ENCODE results near the gene CLSTN2.

CLSTN2 gene

DNA sequence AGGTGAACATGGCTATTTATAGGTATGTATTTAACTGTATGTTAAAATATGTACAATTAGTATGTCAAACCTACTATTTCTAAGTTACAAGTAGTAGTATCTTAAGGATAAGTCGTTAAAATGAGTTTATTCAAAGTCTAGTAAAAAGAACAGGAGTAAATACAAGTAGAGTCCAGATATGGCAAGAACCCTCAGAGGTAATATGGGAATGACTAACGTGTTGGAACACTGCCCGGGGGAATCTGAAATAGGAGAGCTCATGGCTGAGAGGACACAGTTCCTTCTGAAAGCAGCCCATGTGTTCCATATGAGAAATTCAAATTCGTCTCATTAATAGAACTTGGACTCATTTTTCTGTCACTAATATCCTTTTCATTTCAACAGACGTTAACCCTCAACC, 158.8 kb downstream of the CLSTN2 start:
- DNase-seq (ENCODE audit: low spot score), result no peak

DNA sequence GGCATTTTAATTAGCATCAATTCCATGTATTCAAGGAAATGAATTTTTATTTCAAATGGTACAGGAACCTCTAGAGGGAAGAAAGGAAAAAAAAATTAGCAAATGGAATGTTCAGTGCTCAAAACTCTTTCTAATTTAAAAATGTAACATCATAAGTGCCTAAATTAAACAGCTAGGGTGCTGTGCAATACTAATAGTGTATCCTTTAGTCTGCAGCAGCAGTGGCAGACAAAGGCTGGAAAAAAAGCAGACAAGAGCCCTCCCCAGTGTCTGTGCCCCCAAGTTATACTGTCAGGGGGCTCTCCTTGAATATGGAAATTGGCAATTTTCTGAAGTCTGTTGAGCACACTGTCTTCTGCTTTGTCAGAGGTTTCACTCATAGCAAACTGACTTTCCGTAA, 159.5 kb downstream of the CLSTN2 start:
- DNase-seq (ENCODE audit: low spot score), result no peak

DNA sequence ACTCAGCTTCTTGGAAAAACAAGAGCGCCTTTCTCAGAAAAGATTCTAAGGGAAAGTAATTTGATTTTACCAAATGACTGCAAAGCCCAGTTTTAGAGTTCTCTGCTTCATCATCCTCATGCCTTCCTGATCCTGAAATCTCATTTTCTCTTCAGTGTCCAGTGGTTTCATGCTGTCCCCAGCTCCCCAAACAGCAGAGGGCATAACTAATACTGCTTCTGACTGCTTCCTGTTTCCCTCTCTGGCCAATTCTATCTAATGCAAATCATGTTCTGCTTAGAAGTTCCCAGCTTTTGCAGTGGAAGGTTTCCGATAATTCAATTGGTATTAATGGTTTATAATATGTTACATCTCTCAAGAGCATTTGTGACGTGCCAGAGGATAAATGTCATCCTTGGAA, 161.1 kb downstream of the CLSTN2 start:
- no peak for DNase-seq (ENCODE audit: low spot score)

DNA sequence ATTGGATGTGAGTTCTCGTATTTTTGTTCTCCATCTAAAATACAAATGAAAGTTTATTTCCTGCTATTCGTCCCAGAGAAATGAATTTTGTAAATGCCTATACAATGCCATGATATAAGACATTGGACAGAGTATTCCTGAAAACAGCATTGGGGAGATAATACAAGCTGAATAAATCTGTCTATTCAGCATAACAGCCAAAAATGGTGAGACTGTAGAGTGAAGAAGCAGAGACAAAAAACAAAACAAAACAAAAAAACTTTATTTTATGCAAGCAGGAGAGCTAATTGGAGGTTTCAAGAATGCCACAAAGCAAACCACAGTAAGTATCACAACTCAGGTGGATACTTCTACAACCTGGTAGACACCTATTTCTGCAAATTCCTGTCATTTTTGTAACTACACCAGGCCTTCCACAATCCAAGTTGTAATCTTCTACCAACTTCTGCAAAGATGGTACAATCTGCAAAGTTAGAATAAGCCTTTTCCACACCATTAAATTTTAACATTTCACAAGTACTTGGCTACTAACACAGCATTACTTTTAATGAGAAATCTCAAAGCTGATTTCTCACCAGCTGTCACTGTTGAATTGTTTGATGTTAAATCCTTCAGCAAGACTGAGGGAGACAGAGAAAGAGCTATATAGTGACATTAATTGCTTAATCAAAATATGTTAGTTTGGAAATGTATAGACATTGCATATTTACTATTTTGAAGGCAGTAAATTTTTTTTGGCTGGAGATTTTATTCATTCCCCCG, 163.1 kb downstream of the CLSTN2 start:
- no peak for DNase-seq (ENCODE audit: low spot score)

DNA sequence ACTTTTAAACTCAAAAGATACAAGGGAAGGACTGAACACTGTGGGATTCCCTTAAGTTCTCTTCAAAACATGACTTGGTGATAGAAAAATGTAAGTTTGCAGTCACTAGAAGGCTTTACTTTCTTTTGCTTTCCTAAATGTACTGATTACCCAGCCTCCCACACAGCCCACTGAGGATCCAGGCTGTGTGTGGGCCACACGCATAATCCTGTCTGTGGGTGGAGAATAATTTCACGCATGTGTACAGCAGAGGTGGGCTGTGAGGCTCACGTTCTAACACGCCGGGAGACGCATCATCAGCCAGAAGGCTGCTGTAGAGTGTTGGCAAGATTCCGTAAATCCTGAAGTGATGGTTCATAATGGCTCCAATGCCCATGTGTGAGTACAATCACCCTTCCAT, 165.5 kb downstream of the CLSTN2 start:
- DNase-seq (ENCODE audit: low spot score), result no peak

DNA sequence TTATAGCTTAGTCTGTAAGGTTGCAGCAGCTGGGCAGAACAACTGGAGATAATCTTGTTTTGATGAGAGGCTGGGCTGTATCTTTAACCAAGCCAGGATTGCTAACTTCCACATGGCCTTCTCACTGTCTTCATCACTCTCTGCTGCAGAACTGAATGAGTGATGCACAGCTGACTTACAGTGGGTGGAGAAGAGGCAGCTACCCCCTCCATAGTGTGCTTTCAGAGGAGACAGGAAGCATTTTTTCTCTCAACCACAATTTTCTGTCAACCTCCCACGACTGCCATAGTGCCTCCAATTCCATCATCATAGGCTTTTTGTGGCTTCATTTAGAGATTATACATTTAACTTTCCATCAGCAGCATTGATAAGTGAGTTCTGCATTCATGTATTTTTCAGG, 168.2 kb downstream of the CLSTN2 start:
- DNase-seq (ENCODE audit: low spot score), result no peak

DNA sequence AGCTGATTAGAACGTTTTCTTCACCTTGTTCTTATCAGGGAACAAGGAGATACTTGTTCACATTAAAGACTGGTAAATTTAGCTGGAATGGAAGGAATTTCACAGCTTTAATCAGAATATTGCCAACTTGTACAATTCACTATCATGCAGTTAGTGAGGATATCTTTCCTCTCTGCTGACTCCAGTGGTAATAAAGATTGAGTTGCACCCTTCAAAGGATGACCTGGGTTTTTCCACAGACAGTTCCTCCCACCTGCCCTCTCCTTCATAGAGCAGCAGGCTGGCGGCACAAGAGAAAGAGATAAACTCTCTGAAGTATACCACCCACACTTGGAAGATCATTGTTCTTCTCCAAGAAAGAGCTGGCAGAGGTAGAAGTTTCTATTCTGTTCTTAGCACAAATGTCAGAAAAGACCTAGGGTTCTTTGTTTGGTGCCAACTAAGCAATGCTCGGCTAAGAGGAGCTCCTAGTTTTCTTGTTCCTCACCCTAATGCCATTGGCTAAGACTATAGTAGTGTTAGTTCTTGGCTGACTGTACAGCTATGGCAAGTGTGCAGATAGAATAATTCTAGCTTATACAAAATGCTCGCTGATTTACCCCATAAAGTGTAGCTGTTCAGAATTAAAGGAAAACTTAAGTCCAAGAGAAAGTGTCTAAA, 169.1 kb downstream of the CLSTN2 start:
- no peak for DNase-seq (ENCODE audit: low spot score)

DNA sequence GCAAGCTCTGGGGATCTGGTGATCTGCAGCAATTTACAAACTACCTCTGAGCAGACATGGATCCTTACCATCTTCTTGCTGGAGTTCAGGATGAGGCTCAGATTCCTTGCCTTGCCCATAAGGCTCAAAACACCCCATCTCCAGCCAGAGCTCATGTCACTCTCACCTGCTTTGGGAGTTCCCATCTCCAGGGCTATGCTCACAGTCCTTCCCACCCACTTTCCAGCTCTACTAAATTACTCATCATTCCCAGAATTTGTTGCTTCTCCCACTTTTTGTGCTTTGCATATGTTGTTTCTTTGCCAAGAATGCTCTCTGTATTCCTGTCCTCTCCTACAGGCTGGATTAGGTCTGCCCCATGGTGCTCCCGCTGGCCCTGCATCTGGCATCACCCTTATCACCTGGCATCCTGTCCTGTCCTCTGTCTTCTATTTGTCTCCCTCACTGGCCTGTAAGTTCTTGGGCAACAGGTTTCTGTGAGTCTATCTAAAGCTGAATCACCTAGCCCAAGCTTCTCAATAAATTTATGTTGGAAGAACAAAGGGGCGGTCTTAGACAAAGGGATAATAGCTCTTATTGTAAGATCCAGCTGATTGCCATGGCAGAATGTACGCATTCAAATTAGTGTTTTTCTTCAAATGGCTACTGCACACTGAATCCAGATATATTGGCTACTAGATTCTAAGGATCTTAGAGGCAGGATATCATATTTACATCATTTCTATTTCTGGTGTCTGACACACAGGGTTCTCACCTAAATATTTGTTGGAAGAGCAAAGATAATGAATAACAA, 179.2 kb downstream of the CLSTN2 start:
- no peak for DNase-seq (ENCODE audit: low spot score)

DNA sequence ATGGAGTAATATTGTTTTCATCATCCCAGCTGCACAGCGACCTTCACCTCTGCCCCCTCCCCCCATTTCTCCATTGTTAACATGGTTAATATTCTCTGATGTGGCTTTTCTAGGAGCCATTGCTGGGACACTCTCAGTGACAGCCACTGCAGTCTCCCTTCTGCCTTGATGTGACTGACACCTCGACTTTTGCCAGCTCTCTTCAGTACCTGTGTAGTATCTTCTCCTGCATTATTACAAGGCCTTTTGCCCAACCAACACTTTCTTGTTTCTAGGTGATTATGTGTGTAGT, 179.8 kb downstream of the CLSTN2 start:
- DNase-seq (ENCODE audit: low spot score), result no peak

DNA sequence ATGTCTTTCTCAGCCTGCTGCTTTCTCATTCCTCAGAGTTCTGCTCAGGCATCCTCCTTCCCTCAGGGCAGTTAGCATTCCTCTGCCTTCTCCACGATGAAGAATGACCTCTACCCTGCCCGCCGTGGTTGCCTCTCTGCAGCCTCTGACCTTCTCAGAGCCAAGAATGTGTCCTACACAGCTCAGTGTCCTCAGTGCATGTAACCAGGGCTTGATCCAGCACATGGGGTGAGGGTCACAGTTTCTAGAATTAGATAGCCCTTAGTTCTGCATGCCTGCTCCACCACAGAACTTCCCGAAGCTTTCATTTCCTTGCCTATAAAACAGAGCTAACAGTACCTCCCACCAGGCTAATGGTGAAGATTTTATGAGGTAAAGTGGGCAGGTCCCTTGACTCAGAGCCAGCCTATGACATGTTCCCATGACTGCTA, 182.1 kb downstream of the CLSTN2 start:
- no peak for DNase-seq (ENCODE audit: low spot score)

DNA sequence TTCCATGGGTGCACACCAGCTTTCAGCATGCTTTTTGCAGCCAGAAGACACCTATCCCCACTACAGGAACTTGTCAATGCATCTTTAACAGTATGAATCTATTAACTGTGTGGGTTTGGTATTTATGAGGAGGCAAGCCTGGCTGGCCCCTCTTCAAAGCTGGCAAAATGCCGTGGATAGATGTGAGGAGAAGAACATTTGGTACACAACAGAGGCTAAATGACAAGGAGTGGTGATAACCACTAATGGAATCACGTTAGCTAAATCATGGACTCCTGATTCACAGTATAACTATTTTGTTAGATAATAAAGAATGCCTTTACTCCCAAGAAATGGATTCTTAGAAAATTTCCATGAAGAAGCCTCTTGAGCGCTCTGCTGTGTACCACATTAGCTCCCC, 187.2 kb downstream of the CLSTN2 start:
- no peak for DNase-seq (ENCODE audit: low spot score)

DNA sequence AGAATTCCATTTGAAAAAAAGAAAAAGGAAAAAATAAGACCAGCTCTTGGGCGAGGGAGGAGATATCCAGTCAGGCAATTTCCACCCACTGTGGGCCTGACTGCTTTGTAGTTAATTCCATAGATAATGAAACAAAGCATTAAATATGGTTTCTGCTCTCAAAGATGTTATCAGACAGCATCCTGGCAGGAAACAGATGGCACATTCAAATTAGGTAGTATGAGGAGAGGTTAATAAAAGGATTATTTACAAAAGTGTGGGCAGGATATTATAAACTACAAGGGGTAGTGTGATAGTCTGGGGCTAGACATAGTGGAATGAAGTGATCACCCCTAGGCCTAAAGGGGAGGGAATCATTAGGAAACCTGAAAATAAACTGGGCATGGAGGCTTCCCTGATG, 193.2 kb downstream of the CLSTN2 start:
- DNase-seq (ENCODE audit: low spot score), result no peak

DNA sequence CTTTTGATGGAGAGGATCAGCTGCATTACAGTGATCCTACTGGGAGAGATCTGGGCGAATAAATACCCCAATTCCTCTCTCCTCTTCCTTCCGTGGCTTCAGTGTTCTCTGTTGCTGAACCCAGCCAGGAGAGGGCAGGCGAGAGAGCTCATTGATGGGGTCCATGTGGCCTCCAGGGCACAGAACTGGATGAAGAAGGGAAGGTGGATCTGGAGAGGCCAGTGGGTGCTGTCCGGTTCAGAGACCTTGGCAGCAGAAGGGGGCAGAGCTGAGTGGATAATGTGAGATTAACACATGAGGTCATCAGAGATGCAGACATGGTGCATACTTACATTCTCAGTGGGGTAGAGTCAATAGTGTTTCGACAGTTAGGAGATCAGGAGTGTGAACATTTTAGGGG, 193.6 kb downstream of the CLSTN2 start:
- peak; percentile 5 for DNase-seq (ENCODE audit: low spot score)

DNA sequence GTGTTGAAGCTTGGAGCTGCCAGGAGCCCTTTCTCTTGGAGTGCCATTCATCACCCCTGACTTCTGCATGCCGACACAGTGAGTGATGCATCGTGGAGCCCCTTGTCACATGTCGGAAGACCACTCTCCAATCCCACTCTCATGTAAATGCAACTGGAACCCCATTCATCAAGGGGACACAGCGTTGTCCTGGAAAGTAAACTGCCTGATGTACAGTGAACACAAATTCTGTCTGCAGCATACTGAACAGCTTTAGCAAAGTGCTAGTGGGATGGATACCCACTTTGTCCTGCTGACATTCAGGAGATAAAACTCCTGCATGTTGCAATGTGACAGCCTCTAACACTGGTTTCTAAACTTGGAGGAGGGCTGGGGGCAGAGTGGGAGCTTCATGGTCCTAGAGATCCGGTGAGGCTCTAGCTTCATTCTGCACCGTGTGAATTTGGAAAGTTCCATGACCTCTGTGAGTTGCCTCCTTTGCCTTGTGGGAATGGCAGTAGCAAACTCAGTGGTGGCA, 194.8 kb downstream of the CLSTN2 start:
- no peak for DNase-seq (ENCODE audit: low spot score)

DNA sequence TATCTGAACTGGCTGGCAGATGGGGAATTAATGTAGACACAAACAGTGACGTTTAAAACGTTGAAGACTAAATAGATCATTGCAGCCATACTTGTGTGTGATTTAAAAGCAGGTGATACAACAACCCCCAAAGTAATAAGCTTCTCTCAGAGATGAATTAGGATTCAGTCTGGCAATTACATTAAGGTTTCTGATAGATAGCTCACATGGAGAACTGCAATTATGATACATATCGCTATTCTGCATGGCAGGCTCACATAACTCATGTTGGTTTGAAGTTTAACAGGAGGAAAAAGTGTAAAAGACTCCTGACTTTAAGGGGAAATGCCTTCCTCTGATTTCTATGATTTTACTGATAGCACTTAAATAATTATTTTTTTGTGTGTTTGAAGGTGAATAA, 196.9 kb downstream of the CLSTN2 start:
- DNase-seq (ENCODE audit: low spot score), result no peak

DNA sequence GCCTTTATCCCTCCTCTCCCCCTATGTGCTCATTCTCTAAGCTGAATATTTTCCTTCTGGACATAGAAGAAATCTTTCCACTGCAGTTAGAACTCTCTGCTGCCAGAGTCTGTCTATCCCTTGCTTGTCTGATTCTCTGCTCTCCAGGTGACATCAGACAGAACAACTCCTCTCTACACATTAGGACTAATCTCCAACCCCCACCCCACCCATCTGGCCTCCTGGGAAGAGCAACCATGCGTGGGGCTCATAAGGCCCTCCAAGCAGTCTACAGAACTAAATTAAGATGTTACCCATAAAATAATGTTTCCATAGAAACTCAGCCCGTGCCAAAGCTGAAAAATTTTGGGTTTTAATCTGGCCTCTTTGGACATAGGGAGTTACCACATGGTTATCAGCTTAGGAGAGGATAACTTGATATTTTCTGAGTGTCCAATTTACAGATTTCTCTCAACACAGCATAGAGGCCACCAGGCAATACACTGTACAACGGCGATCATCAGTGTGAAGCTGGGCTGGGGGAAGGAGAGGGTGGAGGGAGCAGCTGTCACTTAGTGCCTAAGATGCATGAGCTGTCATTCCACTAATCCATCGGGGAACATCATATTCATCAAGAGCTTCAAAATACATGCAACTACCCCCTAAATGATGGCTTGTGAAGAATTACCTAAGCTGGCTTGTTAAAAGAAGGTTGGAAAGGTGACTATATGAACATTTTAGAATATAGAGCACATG, 199.4 kb downstream of the CLSTN2 start:
- no peak for DNase-seq (ENCODE audit: low spot score)

DNA sequence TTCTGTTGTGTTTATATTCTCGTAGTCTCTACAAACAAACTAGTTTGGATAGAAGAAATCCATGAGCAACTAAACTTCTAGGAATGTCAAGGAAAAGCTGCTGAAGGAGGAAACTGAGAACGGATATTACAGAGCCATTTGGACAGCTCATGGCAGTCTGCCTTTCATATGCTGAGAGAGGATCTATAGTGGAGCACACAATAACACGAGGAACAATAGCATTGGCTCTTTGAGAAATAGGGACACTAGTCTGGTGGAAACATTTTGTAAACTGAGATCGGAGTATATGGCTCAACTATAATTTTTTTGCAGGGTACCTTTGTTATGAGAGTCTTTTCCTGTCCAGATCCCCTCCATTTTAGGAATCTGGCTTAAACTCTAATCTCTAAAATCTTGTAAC, 200.5 kb downstream of the CLSTN2 start:
- no peak for DNase-seq (ENCODE audit: low spot score)

DNA sequence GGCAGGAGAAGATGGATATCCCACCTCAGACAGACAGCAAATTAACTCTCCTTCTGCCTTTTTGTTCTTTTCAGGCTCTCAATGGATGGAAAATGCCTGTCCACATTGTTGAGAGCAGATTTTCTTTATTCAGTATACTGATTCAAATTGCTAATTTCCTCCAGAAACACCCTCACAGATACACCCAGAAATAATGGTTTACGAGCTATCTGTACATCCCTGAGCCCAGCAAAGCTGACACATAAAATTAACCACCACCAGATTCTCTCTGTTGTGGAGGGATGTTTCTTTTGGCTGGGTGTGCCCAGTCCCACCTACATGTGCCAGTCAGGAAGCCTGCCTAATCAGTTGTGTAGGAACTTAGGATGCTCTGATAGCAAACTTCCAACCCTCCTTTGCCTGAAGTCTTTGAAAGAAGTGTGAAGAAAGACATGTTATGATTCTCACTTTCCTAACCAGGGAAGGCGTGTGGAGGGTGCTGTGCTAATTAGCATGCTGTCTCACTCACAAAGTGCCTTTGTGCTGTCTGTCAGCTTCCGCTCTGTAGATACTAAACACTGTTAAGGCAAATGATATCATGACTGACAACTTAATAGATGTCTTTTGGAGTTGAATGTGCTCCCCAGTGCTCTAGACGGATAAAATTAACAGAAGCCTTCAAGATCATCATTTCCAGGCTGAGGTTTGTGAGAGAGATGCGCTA, 208.5 kb downstream of the CLSTN2 start:
- DNase-seq (ENCODE audit: low spot score), result no peak

DNA sequence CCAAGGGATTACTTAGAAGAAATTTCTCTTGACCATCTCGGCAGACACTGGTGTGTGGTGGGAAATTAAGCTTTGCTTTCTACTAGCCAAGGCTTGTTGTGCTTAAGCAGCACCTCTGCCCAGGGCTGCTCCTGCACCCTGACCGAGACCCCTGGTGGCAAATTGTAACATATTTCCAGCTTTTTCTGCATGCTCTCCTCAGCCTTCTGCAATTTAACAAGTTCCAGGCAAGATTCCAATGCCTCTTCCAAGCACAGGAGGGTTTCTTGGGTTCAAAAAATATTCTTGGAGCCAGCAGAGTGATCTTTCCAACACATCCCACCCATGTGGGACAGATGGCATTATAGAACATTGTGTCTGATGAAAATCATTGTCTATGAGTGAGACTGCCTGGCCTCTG, 210.5 kb downstream of the CLSTN2 start:
- DNase-seq (ENCODE audit: low spot score), result no peak

DNA sequence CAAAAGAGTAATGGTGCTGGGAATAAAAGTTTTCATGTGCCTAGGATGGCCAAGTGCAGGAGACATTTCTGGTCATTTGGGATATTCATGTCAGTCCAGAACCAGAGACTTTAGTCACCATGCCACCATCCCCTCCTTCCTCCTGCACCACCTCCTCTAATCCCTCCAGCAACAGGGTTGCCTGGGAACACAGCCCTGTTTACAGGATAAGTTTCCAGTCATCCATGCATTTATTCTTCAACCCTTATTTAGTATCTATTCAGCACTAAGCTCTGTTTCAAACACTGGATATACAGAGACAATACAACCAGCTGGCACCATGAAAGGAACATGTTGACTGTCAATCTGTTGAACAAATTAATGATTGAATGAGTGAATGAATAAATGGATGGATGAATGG, 211.7 kb downstream of the CLSTN2 start:
- no peak for DNase-seq (ENCODE audit: low spot score)

DNA sequence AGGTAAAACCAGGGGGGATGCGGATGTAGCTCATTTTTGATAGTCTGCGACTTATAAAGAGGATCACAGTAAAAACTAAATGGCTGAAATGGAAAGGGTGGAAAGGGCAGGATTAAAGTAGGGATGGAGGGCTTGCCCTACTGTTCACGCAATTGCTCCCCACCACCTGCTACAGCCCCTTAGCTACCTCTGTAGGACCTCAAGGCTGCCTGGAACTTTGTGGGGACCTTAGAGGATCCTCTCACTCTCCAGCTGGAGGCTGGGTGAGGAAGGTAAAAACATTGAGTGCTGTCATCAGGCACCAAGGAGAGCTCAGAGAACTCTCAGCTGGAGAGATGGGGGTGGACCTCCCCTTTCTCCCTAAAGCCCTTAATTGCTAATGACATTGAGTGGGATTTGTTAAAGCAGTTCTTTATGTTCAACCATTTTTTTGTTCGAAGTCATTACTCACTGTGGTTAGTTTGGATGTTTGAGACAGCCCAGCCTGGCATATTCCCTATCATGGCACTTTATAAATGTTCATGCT, 213.0 kb downstream of the CLSTN2 start:
- DNase-seq (ENCODE audit: low spot score), result no peak

All from activated CD4-positive, alpha-beta T cell treated with anti-CD3 and anti-CD28 coated beads, Interleukin-2, Interleukin-4, amounts not matched to agents 100 ng/mL and 50 ng/mL, durations not matched to agents 16 hours and 8 hours (primary cell).